BE2C (cell line): ENCODE data around the gene ADIG.

ENCODE experiments used
- DNase-seq: peaks from one replicate; pipeline ENCODE4 v3.0.0-alpha.2; 2020
- H3K27me3 ChIP-seq: fragments of 250-450 bp; sonication (Bioruptor Pico); 2 replicates; pipeline ENCODE4 v1.5.1; 2020; ENCODE audit warnings: mild to moderate bottlenecking
- H3K36me3 ChIP-seq: fragments of 250-450 bp; sonication (Bioruptor Pico); 2 replicates; pipeline ENCODE4 v1.5.1; 2020; ENCODE audit warnings: mild to moderate bottlenecking
- H3K4me1 ChIP-seq: fragments of 250-450 bp; sonication (Bioruptor Pico); 2 replicates; pipeline ENCODE4 v1.5.1; 2020
- H3K4me3 ChIP-seq: 2 replicates; pipeline ENCODE4 v1.5.1; 2011; ENCODE audit warnings: low read depth, low read length
- H3K9me3 ChIP-seq: fragments of 250-450 bp; sonication (Bioruptor Pico); 2 replicates; pipeline ENCODE4 v1.5.1; 2020
- TF ChIP-seq, protein P1 (sequence below): IDR thresholded peaks from 2 replicates; pipeline ENCODE4 v1.5.1; 2012; ENCODE audit warnings: mild to moderate bottlenecking, low read depth, low read length

The ADIG gene

DNA sequence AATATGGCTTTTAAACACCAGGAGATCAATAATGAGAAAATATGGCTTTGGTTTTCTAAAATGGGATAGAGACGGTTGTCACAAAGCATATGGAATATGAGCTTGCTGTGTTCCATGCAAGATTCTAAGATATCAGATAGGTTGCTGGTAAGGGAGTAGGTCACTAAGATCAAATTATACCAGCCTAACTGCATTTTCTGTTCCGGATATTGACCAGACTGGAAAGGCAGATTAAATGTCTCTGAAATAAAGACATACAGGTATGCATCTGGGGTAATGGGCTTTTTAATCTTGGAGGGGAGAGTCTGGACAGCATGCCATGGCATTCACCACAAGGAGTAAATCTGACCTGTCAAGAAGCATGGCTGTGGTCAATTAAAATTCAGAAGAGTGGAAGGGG, 35.2 kb upstream of the ADIG start:
- Histone ChIP-seq H3K36me3 (peaks cover 67% of the 10 kb centered on the region), H3K27me3 (no peaks in the 10 kb centered on the region), H3K4me3 (no peak overlapping the region), H3K4me1 (no peaks in the 10 kb centered on the region), H3K9me3 (no peaks in the 10 kb centered on the region)
- no peak for DNase-seq
- TF ChIP-seq, protein P1, sequence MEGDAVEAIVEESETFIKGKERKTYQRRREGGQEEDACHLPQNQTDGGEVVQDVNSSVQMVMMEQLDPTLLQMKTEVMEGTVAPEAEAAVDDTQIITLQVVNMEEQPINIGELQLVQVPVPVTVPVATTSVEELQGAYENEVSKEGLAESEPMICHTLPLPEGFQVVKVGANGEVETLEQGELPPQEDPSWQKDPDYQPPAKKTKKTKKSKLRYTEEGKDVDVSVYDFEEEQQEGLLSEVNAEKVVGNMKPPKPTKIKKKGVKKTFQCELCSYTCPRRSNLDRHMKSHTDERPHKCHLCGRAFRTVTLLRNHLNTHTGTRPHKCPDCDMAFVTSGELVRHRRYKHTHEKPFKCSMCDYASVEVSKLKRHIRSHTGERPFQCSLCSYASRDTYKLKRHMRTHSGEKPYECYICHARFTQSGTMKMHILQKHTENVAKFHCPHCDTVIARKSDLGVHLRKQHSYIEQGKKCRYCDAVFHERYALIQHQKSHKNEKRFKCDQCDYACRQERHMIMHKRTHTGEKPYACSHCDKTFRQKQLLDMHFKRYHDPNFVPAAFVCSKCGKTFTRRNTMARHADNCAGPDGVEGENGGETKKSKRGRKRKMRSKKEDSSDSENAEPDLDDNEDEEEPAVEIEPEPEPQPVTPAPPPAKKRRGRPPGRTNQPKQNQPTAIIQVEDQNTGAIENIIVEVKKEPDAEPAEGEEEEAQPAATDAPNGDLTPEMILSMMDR = no peak

DNA sequence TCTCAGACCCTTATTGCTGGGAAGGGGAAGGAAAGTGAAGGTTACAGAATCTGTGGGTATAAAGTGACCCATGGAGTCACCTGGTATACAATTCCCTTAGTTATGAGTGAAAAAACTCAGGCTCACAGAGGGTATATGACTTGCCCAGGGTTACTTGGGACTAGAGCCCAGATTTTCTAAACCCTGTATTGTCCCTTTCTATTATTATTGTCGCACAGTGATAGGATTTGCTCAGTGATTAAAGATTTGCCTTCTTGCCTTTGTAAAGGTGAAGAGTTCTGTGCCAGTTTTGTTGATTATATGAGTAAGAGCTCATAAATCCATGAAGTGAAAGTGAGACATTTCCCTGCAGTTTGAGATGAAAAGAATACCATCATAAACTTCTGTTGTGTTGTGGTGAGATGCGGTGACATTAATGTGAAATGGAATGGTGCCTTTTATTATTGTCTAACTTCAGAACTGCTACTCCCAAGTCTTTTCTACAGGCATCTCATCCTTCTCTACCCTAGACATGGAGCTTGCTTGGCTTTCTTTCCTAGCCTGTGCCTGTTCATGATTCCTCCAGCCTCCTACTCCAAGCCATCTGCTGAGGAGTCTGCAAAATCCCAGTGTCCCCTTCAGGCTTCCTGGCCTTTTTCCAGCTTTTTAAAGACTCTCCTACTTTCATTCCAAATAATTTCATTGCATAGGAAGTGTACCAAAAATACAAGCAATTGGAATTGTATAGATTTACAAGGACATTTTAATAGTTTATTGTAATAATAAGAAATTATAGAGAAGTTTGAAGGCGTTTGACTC, 33.5 kb upstream of the ADIG start:
- H3K4me1 ChIP-seq = no peaks in the 10 kb centered on the region
- TF ChIP-seq, protein P1 = no peak
- H3K4me3 ChIP-seq = no peak overlapping the region
- no peak for DNase-seq
- H3K9me3 ChIP-seq = no peaks in the 10 kb centered on the region
- H3K36me3 ChIP-seq = peaks cover 71% of the 10 kb centered on the region
- H3K27me3 ChIP-seq = no peaks in the 10 kb centered on the region

DNA sequence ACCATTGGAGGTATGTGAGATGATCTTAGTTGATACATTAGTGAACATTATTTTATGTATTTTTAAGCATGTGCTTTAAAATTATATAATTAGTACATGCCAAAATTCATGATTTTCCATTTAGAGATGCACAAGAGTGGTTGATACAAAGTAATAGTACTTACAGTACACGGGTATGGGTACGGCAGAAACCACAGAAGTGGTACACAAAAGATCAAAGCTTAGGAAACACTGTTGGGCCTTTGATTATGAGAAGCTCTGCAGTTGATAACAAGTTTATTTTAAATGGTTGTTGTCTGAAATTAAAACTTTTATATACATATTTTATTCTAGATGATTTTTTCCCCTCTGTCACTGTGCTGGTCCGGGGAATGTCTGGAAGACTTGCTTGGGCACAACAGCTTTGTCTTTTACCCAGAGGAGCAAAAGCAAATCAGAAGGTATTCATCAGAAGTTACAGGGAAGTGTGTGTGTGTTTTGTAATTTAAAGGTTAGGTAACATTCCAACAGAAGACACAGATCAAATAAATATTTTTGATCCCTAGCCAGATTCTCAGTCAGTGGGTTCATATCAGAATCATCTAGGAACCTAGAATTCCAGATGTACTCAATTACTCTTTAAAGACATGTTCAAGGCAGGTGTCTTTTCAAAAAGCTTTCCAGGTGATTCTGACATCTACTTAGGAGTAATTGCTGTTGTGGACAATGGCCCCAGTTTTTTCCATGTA, 32.5 kb upstream of the ADIG start:
- DNase-seq = no peak
- TF ChIP-seq, protein P1 = no peak
- H3K36me3 ChIP-seq = peaks cover 71% of the 10 kb centered on the region
- no peaks in the 10 kb centered on the region for H3K27me3 ChIP-seq
- no peaks in the 10 kb centered on the region for H3K4me1 ChIP-seq
- no peaks in the 10 kb centered on the region for H3K9me3 ChIP-seq
- H3K4me3 ChIP-seq = no peak overlapping the region

DNA sequence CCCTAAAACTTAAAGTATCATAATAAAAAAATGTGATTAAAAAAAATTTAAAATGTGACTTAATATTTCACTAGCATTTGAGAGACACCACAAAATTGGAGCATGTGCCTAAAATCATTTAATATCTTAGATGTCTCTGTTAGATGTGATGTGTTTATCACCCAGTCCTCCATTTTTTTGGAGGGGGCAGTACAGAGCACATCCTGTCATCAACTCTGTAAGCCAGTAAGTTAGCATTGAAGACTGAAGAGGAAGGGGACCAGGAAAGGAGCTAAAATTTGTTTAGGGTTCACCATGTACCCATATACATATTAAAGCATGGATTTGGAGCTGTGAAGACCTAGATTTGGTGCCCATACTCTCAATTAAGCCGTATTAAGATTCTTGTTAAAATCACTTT, 30.7 kb upstream of the ADIG start:
- H3K4me1 ChIP-seq = no peaks in the 10 kb centered on the region
- H3K27me3 ChIP-seq = no peaks in the 10 kb centered on the region
- peaks cover 79% of the 10 kb centered on the region for H3K36me3 ChIP-seq
- DNase-seq = no peak
- H3K4me3 ChIP-seq = no peak overlapping the region
- TF ChIP-seq, protein P1 = peak; percentile 38
- no peaks in the 10 kb centered on the region for H3K9me3 ChIP-seq

DNA sequence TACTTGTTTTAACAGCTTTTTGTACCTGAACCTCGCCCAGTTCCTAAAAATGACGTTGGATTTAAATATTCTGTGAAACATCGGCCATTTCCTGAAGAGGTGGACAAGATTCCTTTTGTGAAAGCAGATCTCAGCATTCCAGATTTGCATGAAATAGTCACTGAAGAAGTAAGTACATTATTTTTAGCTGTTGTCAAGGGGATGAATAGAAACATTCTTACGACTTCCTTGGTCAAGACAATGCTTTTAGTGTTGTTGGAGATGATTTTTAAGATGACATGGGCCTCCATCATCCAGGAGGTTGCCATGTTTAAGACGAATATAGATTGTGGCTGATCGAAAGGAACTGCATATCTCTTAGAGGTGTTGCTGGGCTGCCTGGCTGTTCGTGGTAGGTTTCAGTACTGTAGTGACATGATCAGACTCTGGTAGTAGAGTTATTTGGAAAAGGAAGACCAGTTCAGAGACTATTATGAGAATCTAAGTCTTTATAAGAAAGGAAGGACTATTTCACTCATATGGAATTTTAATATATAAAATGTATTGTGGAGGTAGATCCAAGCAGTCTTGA, 29.9 kb upstream of the ADIG start:
- H3K36me3 ChIP-seq = peaks cover 80% of the 10 kb centered on the region
- DNase-seq = no peak
- H3K4me3 ChIP-seq = no peak overlapping the region
- H3K9me3 ChIP-seq = no peaks in the 10 kb centered on the region
- TF ChIP-seq, protein P1 = no peak
- H3K4me1 ChIP-seq = no peaks in the 10 kb centered on the region
- no peaks in the 10 kb centered on the region for H3K27me3 ChIP-seq
